Measurements from ENCODE around the gene ROS1. TPM values are rescaled to one million over a fixed set of nuclear protein-coding genes. Genes with fewer than 3 reads are reported as not detected.

Gene ROS1
- total and polyA plus RNA-seq, 2 donors (not counting 1 experiment from before 2014, with no cell fraction given) = not detected

DNA sequence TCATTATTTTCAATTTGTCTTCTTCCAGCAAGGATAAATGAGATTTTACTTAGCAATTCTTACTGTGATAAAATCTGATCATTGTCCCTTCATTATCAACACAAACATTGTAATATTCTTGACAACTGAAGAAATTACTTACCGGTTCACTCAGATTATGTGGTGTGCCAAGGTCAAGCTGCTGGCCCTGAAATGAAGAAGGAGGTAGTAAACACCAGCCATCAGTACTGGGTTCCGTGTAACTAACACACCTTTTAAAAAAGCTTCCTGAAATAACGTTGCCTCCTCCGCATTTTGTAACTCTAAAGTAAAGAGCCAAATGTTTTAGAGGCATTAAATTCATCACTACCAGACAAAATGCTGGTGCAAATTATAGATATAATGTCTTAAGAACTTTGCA is 7.4 kb downstream of the ROS1 start:
- TF ChIP-seq, protein P1, sequence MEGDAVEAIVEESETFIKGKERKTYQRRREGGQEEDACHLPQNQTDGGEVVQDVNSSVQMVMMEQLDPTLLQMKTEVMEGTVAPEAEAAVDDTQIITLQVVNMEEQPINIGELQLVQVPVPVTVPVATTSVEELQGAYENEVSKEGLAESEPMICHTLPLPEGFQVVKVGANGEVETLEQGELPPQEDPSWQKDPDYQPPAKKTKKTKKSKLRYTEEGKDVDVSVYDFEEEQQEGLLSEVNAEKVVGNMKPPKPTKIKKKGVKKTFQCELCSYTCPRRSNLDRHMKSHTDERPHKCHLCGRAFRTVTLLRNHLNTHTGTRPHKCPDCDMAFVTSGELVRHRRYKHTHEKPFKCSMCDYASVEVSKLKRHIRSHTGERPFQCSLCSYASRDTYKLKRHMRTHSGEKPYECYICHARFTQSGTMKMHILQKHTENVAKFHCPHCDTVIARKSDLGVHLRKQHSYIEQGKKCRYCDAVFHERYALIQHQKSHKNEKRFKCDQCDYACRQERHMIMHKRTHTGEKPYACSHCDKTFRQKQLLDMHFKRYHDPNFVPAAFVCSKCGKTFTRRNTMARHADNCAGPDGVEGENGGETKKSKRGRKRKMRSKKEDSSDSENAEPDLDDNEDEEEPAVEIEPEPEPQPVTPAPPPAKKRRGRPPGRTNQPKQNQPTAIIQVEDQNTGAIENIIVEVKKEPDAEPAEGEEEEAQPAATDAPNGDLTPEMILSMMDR (IDR thresholded peaks at IDR 0.05) = no peak
- no peak for TF ChIP-seq EZH2 (IDR thresholded peaks at IDR 0.05; ENCODE audit: borderline replicate concordance, insufficient read depth, low read depth, low read length, poor library complexity, severe bottlenecking)
- Histone ChIP-seq H3K4me1 (ENCODE audit: control insufficient read depth in 2 of 2, insufficient read depth in 2 of 2, low read length in 2 of 2) (no peaks in the 10 kb centered on the region), H2AFZ (ENCODE audit: insufficient read depth, low read depth, low read length, poor library complexity, severe bottlenecking) (no peak overlapping the region), H3K36me3 (replicated peaks in 1 of 2; ENCODE audit: control extremely low read depth in 1 of 2, control insufficient read depth in 1 of 2, extremely low read depth in 1 of 2, insufficient read depth in 2 of 2, low read length in 1 of 2) (no peaks in the 10 kb centered on the region), H3K79me2 (ENCODE audit: control insufficient read depth, insufficient read depth, low read length) (no peaks in the 10 kb centered on the region), H3K27ac (ENCODE audit: low read length in 2 of 2) (no peak overlapping the region), H3K4me2 (replicated peaks; ENCODE audit: low read depth, low read length, poor library complexity, severe bottlenecking) (no peak overlapping the region), H4K20me1 (ENCODE audit: control insufficient read depth, insufficient read depth, low read length, poor library complexity, severe bottlenecking) (no peaks in the 10 kb centered on the region), H3K4me3 (ENCODE audit: control extremely low read depth in 1 of 5, extremely low read depth in 1 of 5, insufficient read depth in 1 of 5, low read depth in 2 of 5, low read length in 4 of 5) (no peak overlapping the region), H3K9ac (ENCODE audit: low read length) (no peak overlapping the region), H3K9me3 (ENCODE audit: control extremely low read depth in 1 of 3, control insufficient read depth in 2 of 3, insufficient read depth in 1 of 3, low read length in 2 of 3) (no peaks in the 10 kb centered on the region), H3K27me3 (replicated peaks in 1 of 4; ENCODE audit: control extremely low read depth in 1 of 4, control insufficient read depth in 3 of 4, insufficient read depth in 4 of 4, low read length in 3 of 4) (no peaks in the 10 kb centered on the region)
- no CpG with 5 or more reads among the region's 4 CpGs for WGBS (ENCODE audit: insufficient coverage)
- DNase-seq (no peak), ATAC-seq (ENCODE audit: low read depth) (no peak)
- Mint-ChIP-seq H3K4me1 (no peaks in the 10 kb centered on the region), H3K27me3 (peaks cover 7% of the 10 kb centered on the region), H3K4me3 (no peak overlapping the region), H3K27ac (no peak overlapping the region), H3K9me3 (ENCODE audit: insufficient read depth) (no peaks in the 10 kb centered on the region)
- CTCF ChIA-PET = no interaction called here
- intact Hi-C loops (cut with micrococcal nuclease) = no loop called here
- POLR2A ChIA-PET = no interaction called here

DNA sequence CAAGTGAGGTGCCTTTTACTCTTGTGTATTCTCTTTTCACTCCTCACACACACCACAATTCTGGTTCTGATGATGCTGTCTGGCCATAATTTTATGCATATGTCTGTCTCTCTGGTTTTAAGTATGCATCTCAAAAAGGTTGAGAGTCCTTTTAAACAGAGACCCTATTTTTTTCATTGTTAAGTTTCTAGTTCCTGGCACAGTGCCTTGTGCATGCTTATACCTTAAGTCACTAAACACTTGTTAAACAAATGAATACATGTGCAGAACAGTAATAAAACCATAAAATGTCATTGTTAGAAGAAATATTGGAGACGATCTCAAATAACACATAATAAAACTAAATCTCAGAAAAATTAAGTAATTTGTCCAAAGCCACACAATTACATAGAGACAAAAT is 7.9 kb downstream of the ROS1 start:
- Histone ChIP-seq H3K79me2 (ENCODE audit: control insufficient read depth, insufficient read depth, low read length) (no peaks in the 10 kb centered on the region), H2AFZ (ENCODE audit: insufficient read depth, low read depth, low read length, poor library complexity, severe bottlenecking) (no peak overlapping the region), H3K4me1 (ENCODE audit: control insufficient read depth in 2 of 2, insufficient read depth in 2 of 2, low read length in 2 of 2) (no peaks in the 10 kb centered on the region), H3K27ac (ENCODE audit: low read length in 2 of 2) (no peak overlapping the region), H3K4me2 (replicated peaks; ENCODE audit: low read depth, low read length, poor library complexity, severe bottlenecking) (no peak overlapping the region), H4K20me1 (ENCODE audit: control insufficient read depth, insufficient read depth, low read length, poor library complexity, severe bottlenecking) (no peaks in the 10 kb centered on the region), H3K9me3 (ENCODE audit: control extremely low read depth in 1 of 3, control insufficient read depth in 2 of 3, insufficient read depth in 1 of 3, low read length in 2 of 3) (no peaks in the 10 kb centered on the region), H3K27me3 (replicated peaks in 1 of 4; ENCODE audit: control extremely low read depth in 1 of 4, control insufficient read depth in 3 of 4, insufficient read depth in 4 of 4, low read length in 3 of 4) (no peaks in the 10 kb centered on the region), H3K9ac (ENCODE audit: low read length) (no peak overlapping the region), H3K36me3 (replicated peaks in 1 of 2; ENCODE audit: control extremely low read depth in 1 of 2, control insufficient read depth in 1 of 2, extremely low read depth in 1 of 2, insufficient read depth in 2 of 2, low read length in 1 of 2) (no peaks in the 10 kb centered on the region), H3K4me3 (ENCODE audit: control extremely low read depth in 1 of 5, extremely low read depth in 1 of 5, insufficient read depth in 1 of 5, low read depth in 2 of 5, low read length in 4 of 5) (no peak overlapping the region)
- Mint-ChIP-seq H3K9me3 (ENCODE audit: insufficient read depth) (no peaks in the 10 kb centered on the region), H3K4me3 (no peak overlapping the region), H3K4me1 (no peaks in the 10 kb centered on the region), H3K27me3 (peaks cover 4% of the 10 kb centered on the region), H3K27ac (no peak overlapping the region)
- no peak for DNase-seq
- TF ChIP-seq EZH2 (IDR thresholded peaks at IDR 0.05; ENCODE audit: borderline replicate concordance, insufficient read depth, low read depth, low read length, poor library complexity, severe bottlenecking) = no peak
- WGBS (ENCODE audit: insufficient coverage) = no CpG with 5 or more reads among the region's 1 CpG
- ATAC-seq (ENCODE audit: low read depth) = no peak
- POLR2A ChIA-PET = no interaction called here
- intact Hi-C loops (cut with micrococcal nuclease) = no loop called here
- CTCF ChIA-PET = no interaction called here

Data from B cell (primary cell).